ENCODE measurements around the gene DENND4A.

GRCh38 chr15:65789105-65789504 lies 3.0 kb downstream of the DENND4A start:
- TF ChIP-seq EZH2 (IDR thresholded peaks at IDR 0.05; ENCODE audit: insufficient read depth, poor library complexity, severe bottlenecking) = no peak
- TF ChIP-seq EZH2phosphoT487 (IDR thresholded peaks at IDR 0.05; ENCODE audit: insufficient read depth, low read depth) = no peak

Measured in GM23248 (cell line).